Uterus (tissue), 4 donors: ENCODE results near the gene IER3IP1. TPM values are rescaled to one million over a fixed set of nuclear protein-coding genes. Genes with fewer than 3 reads are reported as not detected.
"Not testable (repeated sequence)": the region's sequence is repeated elsewhere in the genome, so short reads cannot be mapped to it uniquely, and the experiment has no call there.

Source experiments
- DNase-seq, 2 donors: peaks; one replicate each; pipeline ENCODE4 v3.0.0-alpha.2; 2019 to 2020
- H3K27ac ChIP-seq, 2 donors: fragments of 200-600 bp; sonication (generic); 1 replicate in 1 of 2; 2 replicates in 1 of 2; pipeline ENCODE4 v1.5.1; 2016 to 2018
- H3K27me3 ChIP-seq, 2 donors: fragments of 200-600 bp; sonication (generic); one replicate each; pipeline ENCODE4 v1.5.1; 2018 to 2019; ENCODE audit warnings: control low read depth in 1 of 2
- H3K36me3 ChIP-seq, 2 donors: fragments of 200-600 bp; sonication (generic); one replicate each; pipeline ENCODE4 v1.5.1; 2019; ENCODE audit warnings: control low read depth in 1 of 2
- H3K4me1 ChIP-seq, 2 donors: fragments of 200-600 bp; sonication (generic); one replicate each; pipeline ENCODE4 v1.5.1; 2018 to 2019; ENCODE audit warnings: control low read depth in 1 of 2
- H3K4me3 ChIP-seq, 2 donors: fragments of 200-600 bp; sonication (generic); 1 replicate in 1 of 2; 2 replicates in 1 of 2; pipeline ENCODE4 v1.5.1; 2018 to 2019; ENCODE audit warnings: mild to moderate bottlenecking in 1 of 2
- H3K9me3 ChIP-seq, 2 donors: fragments of 200-600 bp; sonication (generic); one replicate each; pipeline ENCODE4 v1.5.1; 2019; ENCODE audit warnings: control low read depth in 1 of 2
- CTCF ChIP-seq, 4 experiments: fragments of 200-600 bp in 2 of 4; fragments of 450-650 bp in 2 of 4; sonication (generic) in 2 of 4; IDR thresholded peaks; one replicate each; pipeline ENCODE4 v1.5.1; 2016 to 2019; ENCODE audit warnings: antibody characterized with exemption in 4 of 4, mild to moderate bottlenecking in 2 of 4, moderate library complexity in 1 of 4
- POLR2A ChIP-seq, 2 donors: fragments of 450-650 bp; IDR thresholded peaks; one replicate each; pipeline ENCODE4 v1.6.1; 2016; ENCODE audit warnings: antibody characterized with exemption in 2 of 2, mild to moderate bottlenecking in 1 of 2, moderate library complexity in 1 of 2
- intact Hi-C: fragments of 100-400 bp; cut with DNase I; formaldehyde crosslinking; loops from one replicate; pipeline ENCODE4 v1.15.1; 2023; ENCODE audit warnings: low total_unique reads
- total RNA-seq, 4 donors: library from RNA; depleted of rRNA in 3 of 4; stranded (reverse); fragments of >200 nt in 3 of 4; gene quantifications; one replicate each; pipeline versions ENCODE4 v1.1.0 to v1.2.4, GENCODE V29; 2014 to 2023
- donor health status: DM: yes; HTN: yes; CAD: no.

IER3IP1 gene
- total RNA-seq, 4 donors from 2014 or later: 10.6 to 27.9 (median 12.8) TPM

GRCh38 chr18:47204908-47205522 is 28.9 kb upstream of the IER3IP1 start:
- TF ChIP-seq POLR2A (IDR thresholded peaks at IDR 0.05) (no peak), CTCF (IDR thresholded peaks at IDR 0.05) (peak; percentile 38 to 57 (median 50))
- H3K4me1 ChIP-seq: no peaks in the 10 kb centered on the region
- intact Hi-C loops: no loop called here
- H3K27ac ChIP-seq: no peak overlapping the region
- H3K4me3 ChIP-seq: no peak overlapping the region
- no peaks in the 10 kb centered on the region for H3K36me3 ChIP-seq
- no peaks in the 10 kb centered on the region for H3K9me3 ChIP-seq
- DNase-seq: no peak
- H3K27me3 ChIP-seq: no peaks in the 10 kb centered on the region

- Histone ChIP-seq H3K4me3 (no peak overlapping the region), H3K27ac (no peak overlapping the region), H3K36me3 (no peaks in the 10 kb centered on the region), H3K4me1 (no peaks in the 10 kb centered on the region), H3K9me3 (no peaks in the 10 kb centered on the region), H3K27me3 (no peaks in the 10 kb centered on the region)
- DNase-seq: no peak
- intact Hi-C loops: no loop called here
- TF ChIP-seq CTCF (IDR thresholded peaks at IDR 0.05) (no peak), POLR2A (IDR thresholded peaks at IDR 0.05) (no peak)
Observed at GRCh38 chr18:47203626-47204464, 27.7 kb upstream of the IER3IP1 start.

- intact Hi-C loops, H3K36me3 ChIP-seq, DNase-seq, H3K9me3 ChIP-seq, H3K4me1 ChIP-seq, H3K27ac ChIP-seq, H3K27me3 ChIP-seq, H3K4me3 ChIP-seq: not testable (repeated sequence)
Observed at GRCh38 chr18:47195961-47196360, 19.8 kb upstream of the IER3IP1 start.

GRCh38 chr18:47191961-47192360 is 15.8 kb upstream of the IER3IP1 start:
- TF ChIP-seq CTCF (IDR thresholded peaks at IDR 0.05) (no peak), POLR2A (IDR thresholded peaks at IDR 0.05) (no peak)
- Histone ChIP-seq H3K27me3 (no peaks in the 10 kb centered on the region), H3K9me3 (no peaks in the 10 kb centered on the region), H3K36me3 (no peaks in the 10 kb centered on the region), H3K27ac (no peak overlapping the region), H3K4me3 (no peak overlapping the region), H3K4me1 (no peaks in the 10 kb centered on the region)
- DNase-seq: no peak
- intact Hi-C loops: no loop called here

- no peak for DNase-seq
- Histone ChIP-seq H3K4me3 (no peak overlapping the region), H3K36me3 (no peaks in the 10 kb centered on the region), H3K27me3 (no peaks in the 10 kb centered on the region), H3K9me3 (no peaks in the 10 kb centered on the region), H3K4me1 (no peaks in the 10 kb centered on the region), H3K27ac (no peak overlapping the region)
- TF ChIP-seq CTCF (IDR thresholded peaks at IDR 0.05): no peak
- no peak for TF ChIP-seq POLR2A (IDR thresholded peaks at IDR 0.05)
- intact Hi-C loops: no loop called here
Observed at GRCh38 chr18:47187721-47188120, 11.6 kb upstream of the IER3IP1 start.
